Pons (tissue), 1 donor: ENCODE results near the gene ARL4A.
"Not testable (repeated sequence)": the region's sequence is repeated elsewhere in the genome, so short reads cannot be mapped to it uniquely, and the experiment has no call there.

Experiments used
- DNase-seq: peaks from one replicate; pipeline ENCODE4 v3.0.0-alpha.2; 2016; ENCODE audit warnings: low spot score

Gene ARL4A

DNA sequence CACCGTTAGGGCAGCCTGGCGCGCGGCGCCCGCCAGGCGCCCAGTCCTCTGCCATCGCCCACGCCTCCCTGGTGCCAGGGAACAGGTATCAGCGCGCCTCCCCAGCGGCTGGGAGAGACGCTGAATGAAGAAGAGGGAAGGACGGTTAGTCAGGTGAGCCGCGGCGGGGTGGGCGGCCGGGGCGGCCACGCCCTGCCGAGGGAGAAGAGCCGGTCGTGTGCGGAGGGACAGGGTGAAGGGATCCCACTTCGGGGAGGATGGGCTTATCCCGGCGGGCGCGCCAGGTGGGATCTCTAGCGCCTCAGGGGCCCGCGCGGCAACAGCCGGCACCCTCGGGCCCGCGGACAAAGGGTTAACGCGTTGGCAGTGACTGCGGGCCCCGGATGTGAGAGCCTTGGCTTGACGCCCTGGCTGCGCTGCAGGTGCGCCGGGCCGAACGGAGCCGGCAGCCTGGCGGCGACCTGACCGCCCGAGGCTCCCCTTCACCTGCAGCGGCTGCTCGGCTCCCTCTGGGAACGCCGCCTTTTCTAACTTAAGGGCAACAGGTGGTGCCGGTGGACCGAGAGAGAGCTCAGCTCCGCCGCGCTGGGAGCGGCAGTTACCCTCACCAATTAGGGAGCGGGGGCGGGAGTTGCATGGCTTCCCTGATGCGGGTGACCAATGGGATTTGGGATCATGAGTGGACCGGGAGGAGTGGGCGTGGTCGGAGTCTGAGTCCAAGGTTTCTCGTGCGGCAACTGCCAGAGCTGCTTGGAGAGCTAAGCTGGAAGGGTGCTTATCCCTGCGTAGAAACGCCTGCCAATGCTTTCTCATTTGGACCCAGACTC lies at the start of gene ARL4A:
Gene ARL4A (plus strand): TSS at position 743 of the 827 bp plus-strand sequence. CDS start 622 bp downstream, outside the sequence.
- DNase-seq: peak; percentile 99

DNA sequence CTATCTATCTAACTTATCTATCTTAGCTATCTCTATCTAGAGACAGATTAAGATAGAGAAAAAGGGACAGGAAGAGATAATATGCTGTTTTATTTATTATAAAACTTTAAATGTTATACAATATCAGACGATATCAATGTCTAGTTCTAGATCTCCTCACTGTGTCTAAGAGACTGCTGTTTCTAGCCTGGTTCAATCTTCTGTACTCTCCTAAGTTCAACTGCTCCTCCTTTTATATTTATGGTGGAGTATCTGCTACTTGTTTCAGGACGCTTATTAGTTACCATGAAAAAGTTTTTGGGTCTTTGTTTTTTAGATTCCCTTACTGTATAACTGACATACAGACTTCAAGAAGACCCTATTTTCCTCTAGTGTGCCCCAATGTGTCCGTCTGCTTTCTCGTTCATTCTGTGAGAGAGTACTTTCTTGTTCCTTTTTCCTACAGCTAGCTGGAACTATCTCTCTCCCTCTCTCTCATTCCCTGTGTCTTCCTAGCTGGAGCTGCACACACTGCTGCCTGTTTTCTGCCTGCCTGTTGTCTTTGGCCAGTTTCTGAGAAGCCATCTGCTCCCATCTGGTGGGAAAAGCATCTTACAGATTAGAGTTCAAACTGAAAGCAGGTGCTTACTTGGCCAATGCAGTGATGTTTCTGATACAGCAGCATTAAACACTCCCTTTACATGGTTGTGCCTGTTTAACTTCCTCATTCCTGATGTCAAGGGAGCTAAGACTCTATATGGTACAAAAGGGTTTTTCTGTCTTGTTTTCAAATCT lies 49.4 kb upstream of the ARL4A start:
- DNase-seq: peak; percentile 57

- peak; percentile 54 for DNase-seq
These were observed 48.5 kb upstream of the ARL4A start for GRCh38 chr7:12638851-12639456.

GRCh38 chr7:12640299-12641096 lies 46.9 kb upstream of the ARL4A start:
- DNase-seq: no peak

DNA sequence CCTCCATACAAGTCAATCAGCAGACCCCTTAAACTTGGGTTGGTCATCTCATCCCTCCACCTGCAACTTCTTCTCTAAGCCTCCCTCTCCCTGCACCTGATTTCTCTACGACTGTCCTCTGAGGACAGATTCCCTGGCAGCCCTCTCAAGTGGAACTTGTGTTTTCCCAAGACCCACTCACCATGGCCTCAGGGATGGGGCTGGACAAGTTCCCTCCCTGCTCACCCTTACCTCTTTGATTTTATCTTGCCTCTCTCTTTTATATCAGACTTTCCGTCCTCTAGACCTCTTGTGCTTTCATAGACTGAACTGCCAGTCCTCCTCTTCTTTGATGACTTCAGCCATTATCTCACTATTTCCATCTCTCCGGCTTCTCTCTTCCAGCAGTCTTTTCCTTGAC lies 46.2 kb upstream of the ARL4A start:
- no peak for DNase-seq

- DNase-seq: no peak
These were observed 44.9 kb upstream of the ARL4A start for GRCh38 chr7:12642508-12642907.

DNA sequence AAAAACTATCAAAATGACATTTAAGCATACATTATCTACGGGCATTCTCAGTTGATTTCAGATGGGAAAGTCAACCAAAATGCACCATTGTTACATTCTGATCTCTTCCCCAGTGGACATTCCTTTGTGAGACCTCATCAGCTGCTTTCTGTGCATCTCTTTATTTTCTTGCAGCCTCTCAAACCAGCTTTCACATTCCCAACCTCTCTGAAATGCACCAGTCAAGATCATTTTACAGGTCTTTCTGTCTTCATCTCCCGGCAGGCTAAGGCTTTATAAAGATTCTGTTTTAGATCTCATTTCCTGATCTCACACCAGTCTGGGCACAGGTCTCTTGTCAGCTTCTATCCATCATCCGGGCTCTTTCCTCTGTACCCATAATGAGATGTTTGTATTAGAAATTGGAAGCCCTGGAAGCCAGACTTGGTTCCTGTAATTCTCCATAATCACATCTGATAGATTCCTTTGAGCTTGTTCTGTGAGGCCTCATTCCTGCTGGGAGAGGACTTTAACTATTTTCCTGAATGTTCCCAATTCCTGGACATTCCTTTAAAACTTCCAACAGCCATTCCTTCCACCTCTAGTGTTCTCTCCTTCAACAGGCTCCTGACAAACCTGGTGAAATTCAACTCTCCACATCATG lies 44.3 kb upstream of the ARL4A start:
- DNase-seq: no peak

DNA sequence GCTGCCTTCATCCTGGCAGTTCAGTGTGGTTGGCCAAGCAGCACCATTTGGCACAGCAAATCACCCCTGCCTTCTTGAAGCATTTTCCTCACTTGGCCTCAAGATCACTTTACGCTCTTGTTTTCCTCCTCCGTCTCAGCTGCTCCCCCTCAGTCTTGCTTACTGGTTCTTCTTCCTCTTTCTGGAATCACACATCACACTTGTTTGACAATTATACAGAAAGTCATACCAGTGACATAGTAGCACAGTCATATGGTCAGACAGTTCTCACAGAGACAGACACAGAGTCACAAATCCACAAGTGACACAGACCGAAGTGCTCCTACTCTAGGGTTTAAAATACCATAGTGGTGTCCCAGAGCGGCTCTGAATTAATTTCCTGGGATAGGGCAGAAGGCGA lies 43.8 kb upstream of the ARL4A start:
- DNase-seq: peak; percentile 21

DNA sequence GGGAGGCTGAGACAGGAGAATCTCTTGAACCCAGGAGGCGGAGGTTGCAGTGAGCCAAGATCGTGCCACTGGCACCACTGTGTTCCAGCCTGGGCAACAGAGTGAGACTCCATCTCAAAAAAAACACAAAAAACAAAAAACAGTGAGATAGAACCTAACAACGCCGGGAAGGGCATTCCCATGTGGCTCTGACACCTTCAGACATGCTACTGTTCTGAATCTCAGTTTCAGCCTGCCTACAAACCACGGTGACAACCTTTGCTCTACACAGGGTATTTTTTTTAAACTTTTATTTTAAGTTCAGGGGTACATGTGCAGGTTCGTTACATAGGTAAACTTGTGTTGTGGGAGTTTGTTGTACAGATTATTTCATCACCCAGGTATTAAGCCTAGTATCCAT lies 42.2 kb upstream of the ARL4A start:
- DNase-seq: not testable (repeated sequence)

- DNase-seq: no peak
These were observed 41.3 kb upstream of the ARL4A start for GRCh38 chr7:12646139-12646538.

DNA sequence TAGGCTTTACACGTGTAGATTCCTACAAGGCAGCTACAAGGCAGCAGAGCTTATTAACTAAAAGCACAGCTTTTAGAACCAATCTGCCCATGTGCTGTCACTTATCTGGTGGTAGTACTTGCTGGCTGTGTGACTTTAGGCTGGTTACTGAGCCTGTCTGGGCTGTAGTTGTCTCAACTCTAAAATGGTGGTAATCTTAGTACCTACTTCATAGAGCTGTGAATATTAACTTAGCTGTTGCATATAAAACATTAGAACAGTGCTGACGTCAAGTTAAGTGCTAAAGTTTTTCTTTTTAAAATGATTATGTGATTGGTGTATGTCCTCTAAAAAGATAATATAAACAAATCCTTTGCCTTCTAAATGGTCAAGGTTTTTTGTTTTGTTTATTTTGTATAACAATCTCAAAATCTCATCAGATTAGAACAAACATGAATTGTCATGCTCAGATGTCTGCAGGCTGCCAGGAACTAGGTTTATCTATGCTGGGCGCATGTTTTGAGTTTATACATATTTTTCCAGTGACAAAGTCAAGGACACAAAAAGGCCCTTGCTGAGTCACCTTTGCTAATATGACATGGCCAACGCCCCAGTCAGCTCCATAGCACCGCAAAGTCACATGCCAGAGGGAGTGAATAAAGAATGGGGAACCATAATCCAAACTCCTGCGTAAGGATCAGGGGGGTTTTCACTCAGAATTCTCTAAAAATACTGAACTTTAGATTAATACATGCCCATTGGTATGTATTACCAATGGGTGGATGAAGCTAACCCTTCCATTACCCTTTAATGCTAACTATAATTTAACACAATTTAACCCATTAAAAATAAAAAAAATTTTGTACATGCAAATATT lies 39.8 kb upstream of the ARL4A start:
- DNase-seq: no peak

DNA sequence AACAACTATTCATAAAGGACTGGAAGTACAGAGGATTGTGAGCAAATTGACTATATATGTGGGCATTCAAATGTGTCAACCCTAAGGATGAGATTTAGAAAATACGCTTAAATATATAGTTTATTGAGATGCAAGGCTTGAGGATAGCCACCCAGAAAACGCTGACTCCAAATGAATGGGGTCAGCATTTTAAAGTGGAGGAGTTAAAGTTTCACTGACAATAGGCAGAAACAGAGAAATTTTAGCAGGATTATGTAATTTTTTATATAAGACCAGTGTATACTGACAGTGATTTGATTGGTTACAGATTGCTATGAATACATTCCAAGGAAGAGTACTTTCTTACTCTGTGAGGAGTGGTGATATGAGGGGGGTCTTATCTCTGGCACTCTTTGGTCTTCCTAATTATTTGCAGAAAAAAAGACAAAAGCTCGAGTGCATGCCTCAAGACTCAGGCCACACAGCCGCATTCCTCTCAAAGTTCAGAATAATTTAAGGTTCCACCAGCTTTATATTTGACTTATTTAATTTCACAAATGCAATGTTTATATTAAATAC lies 38.6 kb upstream of the ARL4A start:
- DNase-seq: no peak

- no peak for DNase-seq
These were observed 38.1 kb upstream of the ARL4A start for GRCh38 chr7:12649348-12649747.

GRCh38 chr7:12650080-12650479 lies 37.4 kb upstream of the ARL4A start:
- no peak for DNase-seq

GRCh38 chr7:12653110-12653509 lies 34.3 kb upstream of the ARL4A start:
- DNase-seq: no peak

DNA sequence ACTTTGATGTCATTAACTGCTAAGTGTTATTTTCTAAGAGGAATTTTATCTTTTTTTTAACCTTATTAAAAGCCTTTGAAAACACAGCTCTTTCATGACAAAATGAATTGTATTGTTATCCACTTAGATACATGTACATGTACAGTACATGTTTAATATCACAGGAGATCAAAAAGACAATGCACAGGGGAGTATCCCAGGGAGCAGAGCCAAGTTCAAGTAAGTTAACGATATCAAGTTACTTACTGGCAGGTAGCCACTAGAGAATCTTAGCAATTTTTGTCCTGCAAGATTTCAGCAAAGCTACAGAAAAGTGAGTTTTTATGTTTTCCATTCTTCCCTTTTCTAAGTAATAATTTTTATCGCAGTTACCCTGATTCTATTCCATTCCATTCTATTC lies 33.9 kb upstream of the ARL4A start:
- no peak for DNase-seq

DNA sequence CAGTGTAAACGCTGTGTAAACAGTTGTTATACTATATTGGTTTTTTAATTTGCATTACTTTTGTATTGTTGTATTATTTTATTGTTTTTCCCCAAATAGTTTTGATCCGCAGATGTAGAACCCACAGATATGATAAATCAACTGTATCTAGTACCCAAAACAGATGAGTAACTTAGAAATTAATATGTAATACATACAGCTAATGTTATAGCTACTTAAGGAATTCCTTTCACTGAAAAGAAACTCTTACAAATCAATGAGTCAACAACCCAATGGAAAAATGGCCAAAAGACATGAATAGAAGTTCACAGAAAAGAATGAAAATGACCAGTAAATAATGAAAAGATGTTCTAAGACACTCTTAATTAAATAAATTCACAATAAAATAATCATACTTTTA lies 32.3 kb upstream of the ARL4A start:
- no peak for DNase-seq

- not testable (repeated sequence) for DNase-seq
These were observed 27.0 kb upstream of the ARL4A start for GRCh38 chr7:12660423-12660822.

DNA sequence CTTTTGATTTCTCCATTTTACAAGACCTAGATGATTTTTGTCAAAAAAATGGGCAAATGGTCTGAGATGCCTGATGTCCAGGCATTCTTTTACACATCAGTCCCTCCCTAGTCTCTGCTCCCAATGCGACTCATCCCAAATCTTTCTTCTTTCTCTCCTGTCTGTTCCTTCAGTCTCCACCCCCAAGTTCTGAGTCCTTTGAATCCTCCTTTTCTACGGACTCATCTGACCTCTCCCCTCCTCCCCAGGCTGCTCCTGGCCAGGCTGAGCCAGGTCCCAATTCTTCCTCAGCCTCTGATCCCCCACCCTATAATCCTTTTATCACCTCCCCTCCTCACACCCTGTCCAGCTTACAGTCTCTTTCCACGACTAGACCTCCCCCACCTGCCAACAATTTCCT lies 26.4 kb upstream of the ARL4A start:
- not testable (repeated sequence) for DNase-seq

GRCh38 chr7:12661581-12661980 lies 25.9 kb upstream of the ARL4A start:
- DNase-seq: no peak
